ENCODE data around the gene FFAR3. TPM values are rescaled to one million over a fixed set of nuclear protein-coding genes. Genes with fewer than 3 reads are reported as not detected.

The FFAR3 gene
- total RNA-seq, 6 experiments from 2014 or later = not detected

DNA sequence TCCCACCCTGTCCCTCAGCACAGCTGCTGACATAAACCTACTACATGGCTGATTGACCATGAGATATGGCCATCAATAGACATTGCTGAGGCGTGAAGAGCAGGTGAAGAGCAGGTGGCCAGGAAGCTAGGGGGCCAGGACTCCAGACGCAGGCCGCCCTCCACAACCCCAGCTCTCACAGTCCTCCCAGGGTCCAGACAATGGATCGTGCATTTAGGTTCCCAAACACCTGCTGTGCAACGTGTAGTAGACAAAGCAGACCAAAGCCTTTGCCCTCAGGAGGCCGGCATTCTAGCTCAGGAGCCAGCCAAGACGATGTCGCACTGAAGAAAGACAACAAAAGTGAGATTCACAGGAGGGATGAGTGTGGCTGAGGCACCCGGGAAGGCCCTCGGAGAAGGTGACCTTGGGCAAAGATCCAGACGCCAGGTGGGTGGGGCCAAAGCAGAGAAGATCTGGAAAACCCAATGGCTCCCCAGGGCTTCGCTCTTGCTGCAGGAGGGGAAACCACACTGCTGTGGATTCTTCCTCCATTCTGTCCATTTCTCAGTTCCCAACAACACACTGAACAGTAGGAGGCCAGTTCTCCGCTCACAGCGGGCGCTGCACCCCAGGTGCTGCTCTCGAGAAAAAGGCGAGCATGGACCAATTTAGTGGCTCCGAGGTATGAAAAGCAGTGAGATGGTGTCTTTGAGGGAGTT is 9.2 kb upstream of the FFAR3 start:
- no peak overlapping the region for H3K27ac Mint-ChIP-seq
- H3K36me3 Mint-ChIP-seq (ENCODE audit: low read depth) = no peaks in the 10 kb centered on the region
- no peaks in the 10 kb centered on the region for H3K4me1 Mint-ChIP-seq (ENCODE audit: low read depth)
- no peaks in the 10 kb centered on the region for H3K9me3 Mint-ChIP-seq
- no peak for TF ChIP-seq CTCF (IDR thresholded peaks at IDR 0.05)
- no peak for DNase-seq
- no peak overlapping the region for H3K4me3 Mint-ChIP-seq
- H3K27me3 Mint-ChIP-seq (ENCODE audit: insufficient read depth) = peaks cover 32% of the 10 kb centered on the region

DNA sequence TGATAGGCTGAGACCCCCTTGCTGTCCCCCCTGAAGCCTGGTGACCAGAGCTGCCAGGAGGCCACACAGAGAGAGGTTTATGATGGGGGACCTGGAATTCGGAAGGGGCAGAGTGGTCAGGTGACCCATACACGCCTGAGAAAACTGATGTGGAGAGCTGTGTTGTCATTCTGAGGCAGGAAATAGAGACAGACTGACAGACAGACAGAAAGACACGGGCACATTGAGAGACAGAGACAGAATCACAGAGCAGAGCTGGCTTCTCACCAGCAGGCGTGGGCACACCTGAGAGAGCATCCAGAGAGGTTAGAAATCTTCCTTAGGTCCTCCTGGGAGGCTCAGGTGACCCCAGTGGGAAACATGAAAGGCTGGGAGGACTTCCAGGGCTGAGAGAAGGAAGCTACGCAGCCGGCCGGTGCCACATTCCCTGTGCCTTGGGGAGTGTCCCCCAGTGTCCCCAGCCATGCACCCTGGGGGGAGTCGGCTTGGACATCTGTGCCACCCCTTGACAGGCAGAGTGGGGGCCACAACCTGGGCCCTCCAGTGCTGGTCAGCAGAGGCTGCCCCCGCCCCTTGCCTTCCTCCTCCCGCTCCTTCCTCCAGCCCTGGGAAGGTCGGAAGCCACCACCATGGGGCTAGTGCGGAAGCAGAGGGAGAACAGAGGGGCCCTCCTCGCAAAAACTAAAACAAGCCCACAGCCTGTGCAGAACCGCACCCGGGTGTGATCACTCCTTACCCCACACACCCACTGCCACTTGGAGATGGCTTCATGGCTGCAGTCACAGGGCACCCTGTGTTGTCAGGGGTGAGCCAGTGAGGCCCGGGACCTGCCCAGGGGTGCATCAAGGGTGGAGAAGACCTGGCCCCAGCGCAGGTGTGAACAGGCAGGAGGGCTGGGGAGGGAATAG is 8.4 kb upstream of the FFAR3 start:
- Mint-ChIP-seq H3K9me3 (no peaks in the 10 kb centered on the region), H3K27me3 (ENCODE audit: insufficient read depth) (peaks cover 28% of the 10 kb centered on the region), H3K4me3 (no peak overlapping the region), H3K27ac (no peak overlapping the region), H3K4me1 (ENCODE audit: low read depth) (no peaks in the 10 kb centered on the region), H3K36me3 (ENCODE audit: low read depth) (no peaks in the 10 kb centered on the region)
- no peak for TF ChIP-seq CTCF (IDR thresholded peaks at IDR 0.05)
- no peak for DNase-seq

DNA sequence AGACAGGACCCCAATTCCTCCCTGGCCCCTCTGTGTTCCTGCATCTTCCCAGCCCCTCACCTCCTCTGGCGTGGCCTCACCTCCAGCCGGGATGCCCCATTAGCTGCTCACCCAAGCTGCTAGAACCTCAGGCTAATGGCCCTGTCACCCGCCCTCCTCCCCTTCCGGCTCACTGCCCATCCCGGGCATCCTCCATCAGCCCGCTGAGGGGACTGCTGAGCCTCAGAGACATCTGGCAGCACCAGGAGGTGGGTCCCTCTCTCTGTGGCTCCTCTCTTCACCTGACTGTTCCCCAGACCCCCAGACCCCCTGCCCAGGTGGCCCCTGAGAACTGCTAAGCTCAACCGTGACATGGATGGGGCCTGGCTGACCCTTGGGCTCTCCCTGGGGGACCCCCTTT is 7.7 kb upstream of the FFAR3 start:
- Mint-ChIP-seq H3K9me3 (no peaks in the 10 kb centered on the region), H3K27ac (no peak overlapping the region), H3K4me1 (ENCODE audit: low read depth) (no peaks in the 10 kb centered on the region), H3K27me3 (ENCODE audit: insufficient read depth) (peaks cover 28% of the 10 kb centered on the region), H3K4me3 (no peak overlapping the region), H3K36me3 (ENCODE audit: low read depth) (no peaks in the 10 kb centered on the region)
- TF ChIP-seq CTCF (IDR thresholded peaks at IDR 0.05) = no peak
- DNase-seq = no peak

DNA sequence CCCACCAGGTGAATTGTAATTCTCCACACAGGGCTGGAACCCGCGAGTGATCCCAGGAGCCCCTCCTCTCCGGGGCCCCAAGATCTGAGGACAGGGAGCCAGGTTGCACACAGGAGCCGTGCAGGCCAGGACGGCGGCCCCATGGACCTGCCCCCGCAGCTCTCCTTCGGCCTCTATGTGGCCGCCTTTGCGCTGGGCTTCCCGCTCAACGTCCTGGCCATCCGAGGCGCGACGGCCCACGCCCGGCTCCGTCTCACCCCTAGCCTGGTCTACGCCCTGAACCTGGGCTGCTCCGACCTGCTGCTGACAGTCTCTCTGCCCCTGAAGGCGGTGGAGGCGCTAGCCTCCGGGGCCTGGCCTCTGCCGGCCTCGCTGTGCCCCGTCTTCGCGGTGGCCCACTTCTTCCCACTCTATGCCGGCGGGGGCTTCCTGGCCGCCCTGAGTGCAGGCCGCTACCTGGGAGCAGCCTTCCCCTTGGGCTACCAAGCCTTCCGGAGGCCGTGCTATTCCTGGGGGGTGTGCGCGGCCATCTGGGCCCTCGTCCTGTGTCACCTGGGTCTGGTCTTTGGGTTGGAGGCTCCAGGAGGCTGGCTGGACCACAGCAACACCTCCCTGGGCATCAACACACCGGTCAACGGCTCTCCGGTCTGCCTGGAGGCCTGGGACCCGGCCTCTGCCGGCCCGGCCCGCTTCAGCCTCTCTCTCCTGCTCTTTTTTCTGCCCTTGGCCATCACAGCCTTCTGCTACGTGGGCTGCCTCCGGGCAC is 6.7 kb upstream of the FFAR3 start:
- no peak for DNase-seq
- Mint-ChIP-seq H3K27ac (no peak overlapping the region), H3K27me3 (ENCODE audit: insufficient read depth) (peaks cover 32% of the 10 kb centered on the region), H3K4me3 (no peak overlapping the region), H3K4me1 (ENCODE audit: low read depth) (no peaks in the 10 kb centered on the region), H3K36me3 (ENCODE audit: low read depth) (no peaks in the 10 kb centered on the region), H3K9me3 (no peaks in the 10 kb centered on the region)
- TF ChIP-seq CTCF (IDR thresholded peaks at IDR 0.05) = no peak

DNA sequence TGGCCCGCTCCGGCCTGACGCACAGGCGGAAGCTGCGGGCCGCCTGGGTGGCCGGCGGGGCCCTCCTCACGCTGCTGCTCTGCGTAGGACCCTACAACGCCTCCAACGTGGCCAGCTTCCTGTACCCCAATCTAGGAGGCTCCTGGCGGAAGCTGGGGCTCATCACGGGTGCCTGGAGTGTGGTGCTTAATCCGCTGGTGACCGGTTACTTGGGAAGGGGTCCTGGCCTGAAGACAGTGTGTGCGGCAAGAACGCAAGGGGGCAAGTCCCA is 6.1 kb upstream of the FFAR3 start:
- no peak overlapping the region for H3K4me3 Mint-ChIP-seq
- peaks cover 32% of the 10 kb centered on the region for H3K27me3 Mint-ChIP-seq (ENCODE audit: insufficient read depth)
- no peak overlapping the region for H3K27ac Mint-ChIP-seq
- no peaks in the 10 kb centered on the region for H3K4me1 Mint-ChIP-seq (ENCODE audit: low read depth)
- TF ChIP-seq CTCF (IDR thresholded peaks at IDR 0.05) = no peak
- H3K36me3 Mint-ChIP-seq (ENCODE audit: low read depth) = no peaks in the 10 kb centered on the region
- H3K9me3 Mint-ChIP-seq = no peaks in the 10 kb centered on the region
- no peak for DNase-seq
